Caco-2 (cell line): ENCODE measurements around the gene DIS3L2. TPM values are rescaled to one million over a fixed set of nuclear protein-coding genes. Genes with fewer than 3 reads are reported as not detected.
A peak's percentile ranks its signal among the peaks of the same experiment; 100 is the strongest.

Experiments used
- BruUV-seq: library from RNA; stranded (reverse); fragments of 400-500 nt; replicated peaks from 2 replicates; lab custom pipeline; 2021; lab: Mats Ljungman, UMichigan
- CTCF ChIA-PET: fragments of 300-600 bp; sonication (Branson Sonifier 250); formaldehyde crosslinking; loops from one replicate; lab custom pipeline; 2022; ENCODE audit warnings: antibody characterized with exemption; lab: Charles Lee
- POLR2A ChIA-PET: fragments of 300-600 bp; sonication (Branson Sonifier 250); formaldehyde crosslinking; loops from one replicate; lab custom pipeline; 2022; ENCODE audit warnings: antibody characterized with exemption; lab: Charles Lee
- DNase-seq, 2 experiments: peaks; one replicate each; pipeline versions ENCODE4 v3.0.0 to v3.0.0-alpha.2; 2020 to 2022
- H3K27me3 ChIP-seq: replicated peaks from 2 replicates; pipeline ENCODE4 v1.6.0; 2011; ENCODE audit warnings: low read length; ENCODE audit not compliant: control insufficient read depth, insufficient read depth
- H3K36me3 ChIP-seq: 2 replicates; pipeline ENCODE4 v1.5.1; 2011; ENCODE audit warnings: low read length; ENCODE audit not compliant: control insufficient read depth, insufficient read depth
- H3K4me1 ChIP-seq: fragments of 250-450 bp; sonication (Bioruptor Pico); 2 replicates; pipeline ENCODE4 v1.5.1; 2020; ENCODE audit warnings: mild to moderate bottlenecking
- H3K4me3 ChIP-seq: 2 replicates; pipeline ENCODE4 v1.5.1; 2011; ENCODE audit warnings: low read depth, mild to moderate bottlenecking, control low read depth, low read length
- H3K9me3 ChIP-seq: fragments of 250-450 bp; sonication (Bioruptor Pico); 2 replicates; pipeline ENCODE4 v1.5.1; 2020; ENCODE audit warnings: mild to moderate bottlenecking, moderate library complexity
- H3K27ac Mint-ChIP-seq: one replicate; pipeline ENCODE4 v1.8.0; 2022; ENCODE audit warnings: mixed read lengths; ENCODE audit not compliant: unreplicated experiment
- H3K27me3 Mint-ChIP-seq: one replicate; pipeline ENCODE4 v1.8.0; 2022; ENCODE audit warnings: mixed read lengths; ENCODE audit not compliant: insufficient read depth, unreplicated experiment
- H3K36me3 Mint-ChIP-seq: one replicate; pipeline ENCODE4 v1.8.0; 2022; ENCODE audit warnings: mild to moderate bottlenecking, mixed read lengths; ENCODE audit not compliant: insufficient read depth, unreplicated experiment
- H3K4me1 Mint-ChIP-seq: one replicate; pipeline ENCODE4 v1.8.0; 2022; ENCODE audit warnings: low read depth, mixed read lengths; ENCODE audit not compliant: unreplicated experiment
- H3K4me3 Mint-ChIP-seq: one replicate; pipeline ENCODE4 v1.8.0; 2022; ENCODE audit warnings: mild to moderate bottlenecking, moderate library complexity, mixed read lengths; ENCODE audit not compliant: unreplicated experiment
- H3K9me3 Mint-ChIP-seq: one replicate; pipeline ENCODE4 v1.8.0; 2022; ENCODE audit warnings: mixed read lengths; ENCODE audit not compliant: unreplicated experiment
- CTCF ChIP-seq, 2 experiments: fragments of 200-600 bp in 1 of 2; IDR thresholded peaks; 1 replicate in 1 of 2; 2 replicates in 1 of 2; pipeline versions ENCODE4 v1.5.1 to v1.8.0; 2011 to 2022; ENCODE audit warnings: antibody characterized with exemption in 1 of 2, control low read depth in 1 of 2, inconsistent platforms in 1 of 2, low read depth in 1 of 2, low read length in 1 of 2, mild to moderate bottlenecking in 1 of 2, moderate library complexity in 1 of 2; ENCODE audit not compliant: insufficient read depth in 1 of 2, severe bottlenecking in 1 of 2, unreplicated experiment in 1 of 2
- intact Hi-C: fragments of 100-400 bp; cut with micrococcal nuclease; formaldehyde crosslinking; loops from one replicate; pipeline ENCODE4 v1.10.0; 2022; ENCODE audit not compliant: unreplicated experiment
- total RNA-seq: library from RNA; stranded (reverse); gene quantifications from 2 replicates; pipeline ENCODE4 v1.2.3, GENCODE V29; 2022

Gene DIS3L2
- total RNA-seq, 1 experiment from 2014 or later: 15.5 TPM

- Histone ChIP-seq H3K4me3 (no peak overlapping the region), H3K27me3 (no peaks in the 10 kb centered on the region), H3K4me1 (no peaks in the 10 kb centered on the region), H3K36me3 (no peaks in the 10 kb centered on the region), H3K9me3 (no peaks in the 10 kb centered on the region)
- TF ChIP-seq CTCF (IDR thresholded peaks at IDR 0.05; ENCODE audit: insufficient read depth in 1 of 2, low read depth in 1 of 2, low read length in 1 of 2, severe bottlenecking in 1 of 2, unreplicated experiment in 1 of 2): no peak
- no peaks in the 10 kb centered on the region for H3K9me3 Mint-ChIP-seq
- no peak overlapping the region for H3K4me3 Mint-ChIP-seq
- POLR2A ChIA-PET: no interaction called here
- peaks cover 9% of the 10 kb centered on the region for H3K36me3 Mint-ChIP-seq
- no peak overlapping the region for H3K27ac Mint-ChIP-seq
- H3K4me1 Mint-ChIP-seq: peaks cover 6% of the 10 kb centered on the region
- DNase-seq: no peak
- H3K27me3 Mint-ChIP-seq: no peaks in the 10 kb centered on the region
- intact Hi-C loops: no loop called here
- CTCF ChIA-PET: no interaction called here
- BruUV-seq: no TSS peak
These were observed 3.4 kb upstream of the DIS3L2 start for GRCh38 chr2:231957913-231958763.

DNA sequence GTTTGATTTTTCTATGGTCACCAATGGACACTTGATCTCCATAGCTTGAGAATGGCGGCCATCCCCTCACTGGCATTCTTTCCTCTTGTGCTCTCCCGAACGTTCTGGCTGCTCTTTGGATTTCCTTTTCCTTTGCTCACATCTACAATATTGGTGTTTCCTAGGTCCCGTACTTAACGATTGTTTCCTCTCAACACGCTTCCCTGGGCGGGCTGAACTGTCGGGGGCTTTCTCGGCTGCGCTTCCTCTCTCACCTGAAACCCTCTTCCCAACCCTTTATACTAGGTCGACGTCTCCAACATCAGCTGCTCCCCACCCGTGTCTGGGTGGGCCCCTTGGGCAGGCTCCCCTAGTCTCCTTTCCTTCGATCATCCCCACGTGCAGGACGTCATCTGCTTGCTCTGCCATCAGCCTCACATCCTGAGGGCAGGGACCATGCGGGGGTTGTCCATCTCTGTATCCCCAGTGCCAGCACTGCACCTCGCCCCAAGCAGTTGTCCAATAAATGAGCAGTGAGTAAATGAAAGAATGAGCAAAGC is 634 bp upstream of the DIS3L2 start:
- intact Hi-C loops: no loop called here

DNA sequence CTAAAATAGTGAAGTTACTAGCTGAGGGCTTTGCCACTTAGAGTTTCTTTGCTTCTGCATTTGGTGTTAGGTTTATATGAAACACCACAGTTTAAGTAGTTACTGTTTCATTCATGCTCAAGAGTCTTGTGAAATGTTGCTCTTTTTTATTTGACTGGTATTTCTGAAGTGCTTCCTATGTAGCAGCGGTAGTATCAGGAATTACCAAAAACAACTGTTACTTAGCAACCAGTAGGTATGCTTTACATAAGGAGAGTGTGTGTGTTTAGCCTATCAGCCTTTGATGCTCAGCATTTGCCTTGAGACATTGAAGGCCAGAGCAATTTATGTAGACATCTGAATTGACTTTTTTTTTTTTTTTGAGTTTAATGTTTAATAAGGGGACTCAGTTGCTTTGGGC is 3.6 kb downstream of the DIS3L2 start:
- H3K4me3 Mint-ChIP-seq: no peak overlapping the region
- TF ChIP-seq CTCF (IDR thresholded peaks at IDR 0.05; ENCODE audit: insufficient read depth in 1 of 2, low read depth in 1 of 2, low read length in 1 of 2, severe bottlenecking in 1 of 2, unreplicated experiment in 1 of 2): no peak
- H3K9me3 Mint-ChIP-seq: no peaks in the 10 kb centered on the region
- ChIA-PET CTCF (no interaction called here), POLR2A (no interaction called here)
- BruUV-seq: no TSS peak
- Histone ChIP-seq H3K36me3 (no peaks in the 10 kb centered on the region), H3K4me1 (no peaks in the 10 kb centered on the region), H3K27me3 (no peaks in the 10 kb centered on the region), H3K4me3 (no peak overlapping the region), H3K9me3 (no peaks in the 10 kb centered on the region)
- no peak for DNase-seq
- no peaks in the 10 kb centered on the region for H3K27me3 Mint-ChIP-seq
- H3K4me1 Mint-ChIP-seq: peaks cover 6% of the 10 kb centered on the region
- H3K36me3 Mint-ChIP-seq: peaks cover 9% of the 10 kb centered on the region
- no peak overlapping the region for H3K27ac Mint-ChIP-seq
- intact Hi-C loops: no loop called here

More for the DNA sequence above, 634 bp upstream of the DIS3L2 start:
- DNase-seq: no peak
- H3K36me3 ChIP-seq: no peaks in the 10 kb centered on the region
- CTCF ChIA-PET: interaction anchor here (0.9 kb wide), 1 partner anchor 35 kb away, joined by 4 read pairs; the partner anchor contains the start of gene NPPC
- H3K4me1 Mint-ChIP-seq: peaks cover 6% of the 10 kb centered on the region
- BruUV-seq: TSS peak; percentile 91
- peaks cover 9% of the 10 kb centered on the region for H3K36me3 Mint-ChIP-seq
- no peaks in the 10 kb centered on the region for H3K4me1 ChIP-seq
- H3K27me3 ChIP-seq: no peaks in the 10 kb centered on the region
- no peaks in the 10 kb centered on the region for H3K9me3 ChIP-seq
- H3K4me3 ChIP-seq: peak overlapping the region; percentile 74
- POLR2A ChIA-PET: no interaction called here
- H3K27ac Mint-ChIP-seq: peak overlapping the region; percentile 95
- H3K4me3 Mint-ChIP-seq: peak overlapping the region; percentile 91
- TF ChIP-seq CTCF (IDR thresholded peaks at IDR 0.05; ENCODE audit: insufficient read depth in 1 of 2, low read depth in 1 of 2, low read length in 1 of 2, severe bottlenecking in 1 of 2, unreplicated experiment in 1 of 2): no peak
- H3K27me3 Mint-ChIP-seq: no peaks in the 10 kb centered on the region
- no peaks in the 10 kb centered on the region for H3K9me3 Mint-ChIP-seq
